Fibroblast of skin of right biceps (primary cell): ENCODE results near the gene AIDA.
"Not testable (repeated sequence)": the region's sequence is repeated elsewhere in the genome, so short reads cannot be mapped to it uniquely, and the experiment has no call there.

Source experiments
- DNase-seq: peaks from one replicate; pipeline ENCODE4 v3.0.0-alpha.2; 2013

AIDA gene

GRCh38 chr1:222711319-222712252 is 705 bp downstream of the AIDA start:
- DNase-seq, result peak; percentile 64

GRCh38 chr1:222709700-222710153 is 2.6 kb downstream of the AIDA start:
- DNase-seq, result no peak

GRCh38 chr1:222706815-222707214 is 5.5 kb downstream of the AIDA start:
- DNase-seq, result no peak

- no peak for DNase-seq
Measured at GRCh38 chr1:222704260-222704659, 8.0 kb downstream of the AIDA start.

GRCh38 chr1:222702210-222702609 is 10.1 kb downstream of the AIDA start:
- no peak for DNase-seq

DNA sequence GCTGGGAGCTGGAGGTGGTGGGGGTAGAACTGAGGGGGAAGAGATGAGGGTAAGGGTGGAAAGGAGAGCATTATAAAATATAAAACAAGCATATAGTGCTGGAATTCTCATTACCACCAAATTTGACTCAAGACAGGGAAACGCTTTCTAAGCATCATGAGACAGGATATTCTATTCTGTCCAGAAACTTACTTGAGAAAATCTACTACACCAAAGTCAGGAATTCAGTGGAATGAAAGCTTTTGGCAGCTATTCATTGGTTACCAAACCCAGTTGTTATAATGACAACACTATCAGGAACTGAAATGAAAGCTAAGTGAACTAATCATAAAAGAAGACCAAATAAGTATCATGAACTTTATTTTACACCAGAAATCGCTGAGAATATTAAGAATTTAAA is 14.5 kb downstream of the AIDA start:
- peak; percentile 14 for DNase-seq

DNA sequence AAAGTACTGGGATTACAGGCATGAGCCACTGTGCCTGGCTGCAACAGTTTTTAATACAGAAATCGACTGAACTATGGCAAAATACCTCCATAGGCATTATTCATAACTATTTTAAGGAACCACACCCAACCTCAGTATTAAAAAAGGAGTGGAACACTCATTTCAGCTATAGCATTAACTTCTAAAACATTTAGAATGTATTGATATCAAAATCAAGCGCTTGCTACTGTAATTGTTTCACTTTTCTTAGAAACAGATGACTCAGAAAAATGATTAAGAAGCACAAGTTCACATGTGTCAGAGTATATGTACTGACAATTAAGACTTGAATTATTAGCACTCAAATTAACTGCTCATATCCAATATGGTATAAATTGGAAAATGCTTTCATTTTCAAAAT is 15.1 kb downstream of the AIDA start:
- no peak for DNase-seq

- no peak for DNase-seq
Measured at GRCh38 chr1:222696741-222697140, 15.6 kb downstream of the AIDA start.

- DNase-seq, result no peak
Measured at GRCh38 chr1:222694927-222695326, 17.4 kb downstream of the AIDA start.

DNA sequence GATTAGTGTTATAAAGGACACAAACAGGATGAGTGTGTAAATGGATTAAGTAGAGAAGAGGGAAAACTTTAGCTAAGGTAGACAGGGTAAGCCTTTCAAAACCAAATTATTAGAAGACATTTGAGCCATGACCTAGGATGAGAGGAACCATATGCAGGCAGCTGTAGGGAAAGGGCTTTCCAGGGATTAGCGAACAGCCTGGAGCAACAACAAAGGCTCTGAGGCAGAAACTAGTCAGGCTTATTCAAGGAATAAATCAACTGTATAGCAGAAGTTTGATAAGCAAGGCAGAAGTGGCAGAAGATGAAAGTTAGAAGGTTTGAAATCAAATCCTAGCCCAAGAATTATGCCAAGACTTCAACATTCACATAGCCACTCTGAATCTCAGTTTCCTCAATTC is 21.3 kb downstream of the AIDA start:
- DNase-seq, result no peak

GRCh38 chr1:222680080-222680479 is 32.2 kb downstream of the AIDA start:
- DNase-seq, result no peak

DNA sequence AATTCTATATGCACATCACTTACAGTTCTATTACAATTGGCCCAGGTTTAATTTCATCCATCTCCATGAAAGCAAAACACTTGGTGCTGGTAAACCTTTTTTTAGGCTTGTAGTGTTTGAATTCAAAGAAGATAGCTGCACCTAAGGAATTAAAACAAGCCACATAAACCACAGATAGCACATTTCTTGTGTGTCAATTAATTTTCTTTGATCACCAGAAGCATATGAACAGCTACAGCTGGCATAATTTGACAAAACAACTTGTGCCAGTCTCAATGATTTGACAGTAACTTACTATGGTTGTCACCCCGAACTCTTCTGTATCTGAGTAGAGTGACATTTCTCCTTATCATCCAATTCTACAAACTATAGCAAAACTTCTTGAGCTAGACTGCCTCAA is 42.2 kb downstream of the AIDA start:
- DNase-seq, result no peak

DNA sequence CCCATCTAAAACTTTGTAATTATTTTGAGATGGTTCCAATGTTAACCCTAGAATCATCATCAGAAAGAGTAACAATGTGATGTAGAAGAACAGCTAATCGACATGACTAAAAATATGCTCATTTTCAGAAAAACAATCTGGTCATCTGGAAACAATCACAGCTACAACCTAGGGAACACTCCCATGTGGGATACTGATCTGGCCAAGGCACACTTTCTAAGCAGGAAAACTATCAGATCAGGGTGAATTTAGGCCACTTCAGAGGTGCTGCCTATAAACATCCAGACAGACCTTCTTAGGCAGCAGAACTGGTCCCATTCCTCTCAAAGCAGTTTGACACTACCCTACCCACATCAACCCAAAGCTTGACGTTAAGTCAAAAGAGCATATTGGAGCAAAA is 43.2 kb downstream of the AIDA start:
- DNase-seq, result not testable (repeated sequence)

GRCh38 chr1:222668184-222668583 is 44.1 kb downstream of the AIDA start:
- DNase-seq, result not testable (repeated sequence)

- no peak for DNase-seq
Measured at GRCh38 chr1:222665964-222666363, 46.3 kb downstream of the AIDA start.

- no peak for DNase-seq
Measured at GRCh38 chr1:222663431-222663934, 48.8 kb downstream of the AIDA start.

DNA sequence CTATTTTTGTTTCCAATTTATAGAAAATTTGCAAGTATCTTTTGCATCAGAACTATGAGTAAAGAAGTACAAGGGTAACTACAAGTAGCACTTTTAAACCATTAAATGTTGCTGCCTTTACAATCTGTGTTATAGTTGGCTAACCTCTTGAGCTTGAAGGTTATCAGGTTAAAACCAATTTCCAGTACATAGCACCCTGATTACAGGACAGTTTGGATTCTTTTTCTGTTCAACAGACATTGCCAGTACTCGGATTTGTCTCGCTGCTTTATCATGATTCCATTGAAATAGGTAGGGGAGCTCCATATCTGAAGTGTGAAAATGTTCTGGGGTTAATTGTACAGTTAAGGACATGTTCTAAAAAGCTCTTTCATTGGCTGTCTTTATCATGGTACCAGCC is 54.4 kb downstream of the AIDA start:
- DNase-seq, result no peak

- no peak for DNase-seq
Measured at GRCh38 chr1:222656391-222657155, 55.7 kb downstream of the AIDA start.

GRCh38 chr1:222654849-222655248 is 57.4 kb downstream of the AIDA start:
- peak; percentile 2 for DNase-seq

DNA sequence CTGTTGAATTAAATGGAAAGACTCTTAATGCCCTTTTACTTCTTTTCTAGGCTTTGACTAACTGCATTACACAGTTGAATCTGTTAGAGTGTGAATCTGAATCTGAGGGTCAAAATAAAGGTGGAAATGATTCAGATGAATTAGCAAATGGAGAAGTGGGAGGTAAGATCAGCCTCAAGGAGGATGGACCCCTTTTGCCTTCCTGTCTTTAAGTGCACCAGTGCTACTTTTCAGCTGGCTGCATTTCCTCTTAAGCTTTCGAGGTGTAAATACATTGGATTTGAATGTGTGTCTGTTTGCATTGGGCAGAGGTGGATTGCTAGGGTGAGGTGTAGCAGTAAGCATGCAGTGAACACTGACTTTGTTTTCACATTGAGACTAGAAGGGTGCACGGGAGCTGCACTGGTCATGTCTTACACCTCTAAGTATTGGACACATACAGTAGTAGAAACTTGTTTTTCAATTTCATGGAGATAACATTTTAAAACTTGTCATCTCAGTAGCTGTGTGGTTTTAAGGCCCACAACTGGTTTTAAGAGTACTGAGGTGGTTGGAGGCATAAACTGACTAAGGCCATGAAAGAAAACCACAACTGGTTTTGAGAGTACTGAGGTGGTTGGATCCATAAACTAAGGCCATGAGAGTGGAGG is 59.0 kb downstream of the AIDA start:
- DNase-seq, result no peak

- no peak for DNase-seq
Measured at GRCh38 chr1:222652676-222653075, 59.6 kb downstream of the AIDA start.

GRCh38 chr1:222644636-222644980 is 67.7 kb downstream of the AIDA start:
- DNase-seq, result no peak

DNA sequence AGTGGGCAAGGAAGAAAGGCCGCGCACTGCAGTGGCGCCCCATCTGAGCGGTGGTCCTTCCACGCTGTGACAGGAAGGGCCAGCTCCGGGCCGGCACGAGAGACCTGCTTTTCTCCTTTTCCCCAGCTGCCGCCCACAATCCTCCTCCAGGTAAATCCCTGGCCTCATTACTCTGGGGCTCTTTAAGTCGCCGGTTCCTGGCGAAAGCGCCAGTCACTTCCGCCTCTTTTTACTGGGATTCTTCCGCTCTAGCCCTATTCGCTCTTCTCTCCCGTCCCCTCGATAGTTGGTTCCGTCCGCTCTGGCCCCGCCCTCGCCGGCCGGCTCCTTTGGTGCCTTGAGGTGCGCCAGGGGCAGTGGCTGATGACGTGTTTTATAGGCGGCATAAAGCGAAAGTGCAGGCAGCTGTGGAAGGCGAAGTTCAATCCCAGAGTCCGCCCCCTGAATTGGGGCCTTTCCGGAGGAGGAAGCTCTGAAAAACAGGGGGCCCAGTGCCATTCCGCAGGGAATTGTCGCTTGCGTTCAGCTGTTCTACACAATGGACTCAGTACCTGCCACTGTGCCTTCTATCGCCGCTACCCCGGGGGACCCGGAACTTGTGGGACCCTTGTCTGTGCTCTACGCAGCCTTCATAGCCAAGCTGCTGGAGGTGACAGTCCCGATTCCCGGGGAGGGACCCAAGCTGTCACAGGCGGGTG is 68.2 kb downstream of the AIDA start:
- peak; percentile 99 for DNase-seq
